HepG2 (cell line): ENCODE data around the gene TACC2. TPM values are rescaled to one million over a fixed set of nuclear protein-coding genes. Genes with fewer than 3 reads are reported as not detected.

Experiments
- ATAC-seq: fragments of 200-7000 bp; cut with Tn5 transposase; 3 replicates; pipeline ENCODE4 v1.9.1; 2020; ENCODE audit warnings: mild to moderate bottlenecking, moderate library complexity
- BruUV-seq: library from RNA; stranded (reverse); fragments of 400-500 nt; replicated peaks from 2 replicates; lab custom pipeline; 2021; lab: Mats Ljungman, UMichigan
- CTCF ChIA-PET: fragments of 300-600 bp; formaldehyde crosslinking; extraction: SDS; loops from one replicate; lab custom pipeline; 2021; ENCODE audit warnings: low total read pairs, inconsistent platforms, low intra/inter-chr PET ratio; lab: Yijun Ruan, JAX
- POLR2A ChIA-PET: fragments of 350-600 bp; sonication (Branson Sonifier 250); formaldehyde crosslinking; loops from one replicate; lab custom pipeline; 2020; ENCODE audit warnings: antibody characterized with exemption, inconsistent platforms; lab: Yijun Ruan, JAX
- DNase-seq: peaks from one replicate; pipeline ENCODE4 v3.0.0-alpha.2; 2015; ENCODE audit warnings: low spot score
- FAIRE-seq: peaks from 3 replicates; lab custom pipeline; 2011; peaks lifted over from hg19 to GRCh38; lab: Jason Lieb, UNC
- H2AFZ ChIP-seq: one replicate; pipeline ENCODE4 v1.6.1; 2011; ENCODE audit warnings: low read length, inconsistent platforms
- H3K27ac ChIP-seq: fragments of 300-600 bp; 3 replicates; pipeline ENCODE4 v1.8.0; 2011; ENCODE audit warnings: mixed run types, mild to moderate bottlenecking, mixed read lengths, low read length, inconsistent platforms; ENCODE audit not compliant: insufficient read depth; ENCODE audit errors: extremely low read length
- H3K27me3 ChIP-seq, 2 experiments: fragments of 200-600 bp in 1 of 2; 2 replicates in 1 of 2; 3 replicates in 1 of 2; pipeline versions ENCODE4 v1.6.0 to v1.8.0; 2011; ENCODE audit warnings: low read length in 2 of 2, mild to moderate bottlenecking in 2 of 2, moderate library complexity in 2 of 2, inconsistent platforms in 1 of 2; ENCODE audit not compliant: insufficient read depth in 2 of 2, control insufficient read depth in 1 of 2
- H3K36me3 ChIP-seq, 2 experiments: fragments of 200-600 bp in 1 of 2; replicated peaks in 1 of 2; 2 replicates in 1 of 2; 3 replicates in 1 of 2; pipeline versions ENCODE4 v1.5.1 to v1.8.0; 2011; ENCODE audit warnings: low read length in 2 of 2, inconsistent platforms in 1 of 2; ENCODE audit not compliant: insufficient read depth in 2 of 2, control insufficient read depth in 1 of 2
- H3K4me1 ChIP-seq: 2 replicates; pipeline ENCODE4 v1.5.1; 2012; ENCODE audit warnings: low read length, inconsistent platforms; ENCODE audit not compliant: insufficient read depth
- H3K4me2 ChIP-seq: 2 replicates; pipeline ENCODE4 v1.6.0; 2011; ENCODE audit warnings: low read depth, low read length, inconsistent platforms
- H3K4me3 ChIP-seq, 3 experiments: fragments of 200-600 bp in 1 of 3; sonication (generic), shearing (Covaris generic) in 1 of 3; replicated peaks in 1 of 3; 2 replicates each; pipeline ENCODE4 v1.5.1; 2011 to 2016; ENCODE audit warnings: low read length in 3 of 3, inconsistent platforms in 2 of 3, low read depth in 2 of 3, mild to moderate bottlenecking in 2 of 3, control low read depth in 1 of 3, mixed read lengths in 1 of 3; ENCODE audit not compliant: insufficient read depth in 1 of 3
- H3K79me2 ChIP-seq: one replicate; pipeline ENCODE4 v1.6.1; 2011; ENCODE audit warnings: low read length, inconsistent platforms; ENCODE audit not compliant: insufficient read depth
- H3K9ac ChIP-seq: 2 replicates; pipeline ENCODE4 v1.6.0; 2011; ENCODE audit warnings: mild to moderate bottlenecking, low read depth, low read length, inconsistent platforms; ENCODE audit not compliant: insufficient read depth
- H3K9me3 ChIP-seq: 2 replicates; pipeline ENCODE4 v1.5.1; 2012; ENCODE audit warnings: mild to moderate bottlenecking, low read length
- H4K20me1 ChIP-seq: 2 replicates; pipeline ENCODE4 v1.6.0; 2011; ENCODE audit warnings: inconsistent platforms, mild to moderate bottlenecking, low read length, moderate library complexity; ENCODE audit not compliant: insufficient read depth
- ATAD3A ChIP-seq: sonication (generic); formaldehyde crosslinking; IDR thresholded peaks from 2 replicates; pipeline ENCODE4 v1.4.0; 2020; ENCODE audit warnings: missing genetic modification reagents
- CREB1 ChIP-seq, 2 experiments: fragments of 450-650 bp in 1 of 2; IDR thresholded peaks; 2 replicates each; pipeline ENCODE4 v1.6.1; 2016 to 2017; ENCODE audit warnings: control low read depth in 1 of 2, mild to moderate bottlenecking in 1 of 2, missing compliant biosample characterization in 1 of 2, missing genetic modification characterization in 1 of 2
- CREB3 ChIP-seq: sonication (generic); formaldehyde crosslinking; IDR thresholded peaks from 2 replicates; pipeline ENCODE4 v1.5.0; 2020; ENCODE audit warnings: missing genetic modification reagents
- ESRRA ChIP-seq: sonication (generic); formaldehyde crosslinking; IDR thresholded peaks from 2 replicates; pipeline ENCODE4 v1.5.1; 2020; ENCODE audit warnings: mild to moderate bottlenecking, low read depth, missing genetic modification reagents
- FIP1L1 ChIP-seq: fragments of 200-400 bp; formaldehyde crosslinking; IDR thresholded peaks from 2 replicates; pipeline ENCODE4 v1.6.1; 2018; ENCODE audit warnings: low read depth, mild to moderate bottlenecking, low read length, moderate library complexity, borderline replicate concordance; ENCODE audit not compliant: insufficient read depth
- NFAT5 ChIP-seq: sonication (generic); formaldehyde crosslinking; IDR thresholded peaks from 2 replicates; pipeline ENCODE4 v1.4.0; 2020; ENCODE audit warnings: missing genetic modification reagents
- ZNF17 ChIP-seq: sonication (generic); formaldehyde crosslinking; IDR thresholded peaks from 2 replicates; pipeline ENCODE4 v1.5.0; 2020; ENCODE audit warnings: mild to moderate bottlenecking, missing genetic modification reagents
- ZNF33B ChIP-seq: sonication (generic); formaldehyde crosslinking; IDR thresholded peaks from 2 replicates; pipeline ENCODE4 v1.5.1; 2020; ENCODE audit warnings: mild to moderate bottlenecking, missing genetic modification reagents
- ZNF607 ChIP-seq: sonication (generic); formaldehyde crosslinking; IDR thresholded peaks from 2 replicates; pipeline ENCODE4 v1.5.1; 2020; ENCODE audit warnings: missing genetic modification reagents, mild to moderate bottlenecking, borderline replicate concordance
- ZSCAN25 ChIP-seq: sonication (generic); formaldehyde crosslinking; IDR thresholded peaks from 2 replicates; pipeline ENCODE4 v1.8.0; 2022; ENCODE audit warnings: mild to moderate bottlenecking, missing genetic modification reagents
- WGBS: methylation state at CpG from one replicate; pipeline ENCODE4 v1.1.6; 2017; ENCODE audit warnings: low lambda C conversion rate; 5-methylcytosine and 5-hydroxymethylcytosine counted together
- in situ Hi-C: cut with HindIII; loops from 2 replicates; pipeline ENCODE4 v1.10.0; 2017; ENCODE audit warnings: low pct_unique_long_range_greater_than_20kb; ENCODE audit not compliant: extremely low pct_ligation_motif_present
- intact Hi-C: fragments of 100-400 bp; cut with micrococcal nuclease; formaldehyde crosslinking; loops from one replicate; pipeline ENCODE4 v1.10.0; 2022; ENCODE audit not compliant: unreplicated experiment
- polyA plus RNA-seq, 8 experiments: library from polyadenylated mRNA; depleted of rRNA in 3 of 8; stranded (reverse) in 7 of 8; unstranded in 1 of 8; fragments of >200 nt; fragmentation: Illumina TruSeq in 4 of 8; extraction: Trizol in 4 of 8; gene quantifications; 2 replicates each; pipeline versions ENCODE4 v1.2.1 to v1.2.3, GENCODE V29; 2011 to 2016; ENCODE audit warnings: low read depth in 4 of 8, missing spikeins in 1 of 8, mixed read lengths in 1 of 8; ENCODE audit not compliant: insufficient read depth in 1 of 8
- total RNA-seq, 5 experiments: library from RNA; depleted of rRNA; stranded (reverse); fragments of >200 nt; fragmentation: Illumina TruSeq; extraction: Trizol; gene quantifications; 2 replicates each; pipeline ENCODE4 v1.2.3, GENCODE V29; 2016; ENCODE audit warnings: low read depth in 1 of 5

Gene TACC2
- total and polyA plus RNA-seq, 2 of the 13 experiments (the other 11 are each of a cell fraction or from before 2014, with no cell fraction given): 11.8 to 16.0 TPM

DNA sequence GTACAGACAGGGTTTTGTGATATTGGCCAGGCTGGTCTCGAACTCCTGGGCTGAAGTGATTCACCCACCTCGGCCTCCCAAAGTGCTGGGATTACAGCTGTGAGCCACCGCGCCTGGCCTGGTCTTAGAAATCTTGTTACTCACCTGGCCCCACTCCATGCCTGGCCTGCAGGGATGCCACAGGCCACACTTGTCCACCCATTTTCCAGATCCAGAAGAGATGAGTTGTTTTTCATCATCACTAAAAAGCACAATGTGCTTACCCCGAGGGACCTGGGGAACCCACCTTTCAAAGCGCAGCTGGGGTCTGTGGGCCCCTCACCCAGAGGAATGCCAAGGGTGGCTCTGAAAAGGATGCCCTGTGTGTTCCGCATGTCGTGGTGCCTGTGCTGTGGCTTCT lies 134.2 kb downstream of the TACC2 start:
- Histone ChIP-seq H3K4me2 (no peak overlapping the region), H3K9ac (no peak overlapping the region), H3K36me3 (peaks cover 4 to 8% of the 10 kb centered on the region in 2 experiments; a peak in 2 of 5 replicates), H3K79me2 (peaks cover 73% of the 10 kb centered on the region), H3K9me3 (no peaks in the 10 kb centered on the region), H2AFZ (no peak overlapping the region), H3K27ac (no peak overlapping the region), H3K27me3 (no peaks in the 10 kb centered on the region; a peak in 1 of 5 replicates), H3K4me1 (peaks cover 25% of the 10 kb centered on the region), H3K4me3 (no peak overlapping the region), H4K20me1 (no peaks in the 10 kb centered on the region)
- ChIA-PET CTCF (no interaction called here), POLR2A (no interaction called here)
- no peak for DNase-seq
- WGBS: 100% methylated on average over 4 of the region's 8 CpGs
- FAIRE-seq: no peak
- no peak for TF ChIP-seq ATAD3A (CRISPR knock-in tag)
- no peak for TF ChIP-seq CREB3 (CRISPR knock-in tag)
- no peak for TF ChIP-seq ZNF17 (CRISPR knock-in tag)
- TF ChIP-seq ZNF607 (CRISPR knock-in tag): no peak
- TF ChIP-seq ESRRA (CRISPR knock-in tag): no peak
- TF ChIP-seq CREB1 (IDR thresholded peaks at IDR 0.05): no peak
- TF ChIP-seq CREB1 (CRISPR knock-in tag; IDR thresholded peaks at IDR 0.05): no peak
- no peak for TF ChIP-seq ZNF33B
- TF ChIP-seq ZSCAN25 (CRISPR knock-in tag): no peak
- no peak for TF ChIP-seq FIP1L1
- no peak for TF ChIP-seq NFAT5 (CRISPR knock-in tag)
- in situ Hi-C loops (no loop called here), intact Hi-C loops (no loop called here)
- BruUV-seq: no TSS peak
- ATAC-seq: no peak
